SJSA1 (cell line): Measurements from ENCODE around the gene ITPKA. TPM values are rescaled to one million over a fixed set of nuclear protein-coding genes. Genes with fewer than 3 reads are reported as not detected.

Experiments used
- DNase-seq, 2 experiments: peaks; one replicate each; pipeline ENCODE4 v3.0.0-alpha.2; 2015 to 2020; ENCODE audit warnings: low spot score in 2 of 2, low read depth in 1 of 2
- H3K27ac ChIP-seq: fragments of 250-450 bp; sonication (Bioruptor Pico); 2 replicates; pipeline ENCODE4 v1.5.1; 2020; ENCODE audit warnings: mild to moderate bottlenecking, moderate library complexity
- H3K27me3 ChIP-seq: fragments of 250-450 bp; sonication (Bioruptor Pico); replicated peaks from 2 replicates; pipeline ENCODE4 v1.5.1; 2020; ENCODE audit warnings: mild to moderate bottlenecking, moderate library complexity
- H3K36me3 ChIP-seq: fragments of 250-450 bp; sonication (Bioruptor Pico); 2 replicates; pipeline ENCODE4 v1.5.1; 2020; ENCODE audit warnings: mild to moderate bottlenecking
- H3K4me1 ChIP-seq: fragments of 250-450 bp; sonication (Bioruptor Pico); replicated peaks from 2 replicates; pipeline ENCODE4 v1.6.1; 2021; ENCODE audit warnings: mild to moderate bottlenecking
- H3K4me3 ChIP-seq: fragments of 250-450 bp; sonication (Bioruptor Pico); 2 replicates; pipeline ENCODE4 v1.5.1; 2020; ENCODE audit warnings: mild to moderate bottlenecking
- H3K9me3 ChIP-seq: fragments of 250-450 bp; sonication (Bioruptor Pico); replicated peaks from 2 replicates; pipeline ENCODE4 v1.5.1; 2020; ENCODE audit warnings: mild to moderate bottlenecking
- total RNA-seq: library from RNA; depleted of rRNA; stranded (reverse); fragments of >200 nt; shearing (Covaris generic); gene quantifications from 2 replicates; pipeline ENCODE4 v1.2.3, GENCODE V29; 2014

Gene ITPKA
- total RNA-seq, 1 experiment from 2014 or later: 5.7 TPM

GRCh38 chr15:41507820-41508290 lies 14.2 kb downstream of the ITPKA start:
- Histone ChIP-seq H3K36me3 (no peaks in the 10 kb centered on the region), H3K4me3 (no peak overlapping the region), H3K27ac (no peak overlapping the region), H3K9me3 (no peaks in the 10 kb centered on the region), H3K4me1 (peaks cover 10% of the 10 kb centered on the region), H3K27me3 (peaks cover 10% of the 10 kb centered on the region)
- no peak for DNase-seq

- no peaks in the 10 kb centered on the region for H3K36me3 ChIP-seq
- no peak for DNase-seq
- peaks cover 20% of the 10 kb centered on the region for H3K27me3 ChIP-seq
- no peaks in the 10 kb centered on the region for H3K9me3 ChIP-seq
- peaks cover 21% of the 10 kb centered on the region for H3K4me1 ChIP-seq
- H3K4me3 ChIP-seq: no peak overlapping the region
- H3K27ac ChIP-seq: no peak overlapping the region
Observed at GRCh38 chr15:41510728-41511127, 17.1 kb downstream of the ITPKA start.

GRCh38 chr15:41511331-41511898 lies 17.7 kb downstream of the ITPKA start:
- Histone ChIP-seq H3K9me3 (no peaks in the 10 kb centered on the region), H3K4me3 (no peak overlapping the region), H3K36me3 (no peaks in the 10 kb centered on the region; the same call in 1 of the 2 replicates), H3K4me1 (peaks cover 21% of the 10 kb centered on the region), H3K27ac (no peak overlapping the region), H3K27me3 (peaks cover 20% of the 10 kb centered on the region)
- no peak for DNase-seq

GRCh38 chr15:41511899-41512369 lies 18.3 kb downstream of the ITPKA start:
- no peak for DNase-seq
- Histone ChIP-seq H3K9me3 (no peaks in the 10 kb centered on the region), H3K4me1 (peaks cover 21% of the 10 kb centered on the region), H3K27ac (no peak overlapping the region), H3K36me3 (peaks cover 3% of the 10 kb centered on the region; the same call in 1 of the 2 replicates), H3K27me3 (peaks cover 20% of the 10 kb centered on the region), H3K4me3 (no peak overlapping the region)

- Histone ChIP-seq H3K4me3 (peak overlapping the region; percentile 30), H3K27ac (no peak overlapping the region), H3K27me3 (peaks cover 20% of the 10 kb centered on the region), H3K9me3 (no peaks in the 10 kb centered on the region), H3K4me1 (peaks cover 21% of the 10 kb centered on the region), H3K36me3 (peaks cover 5% of the 10 kb centered on the region)
- no peak for DNase-seq
Observed at GRCh38 chr15:41512512-41512939, 18.9 kb downstream of the ITPKA start.

- Histone ChIP-seq H3K9me3 (no peaks in the 10 kb centered on the region), H3K27ac (no peak overlapping the region), H3K4me1 (peaks cover 21% of the 10 kb centered on the region), H3K4me3 (peak overlapping the region; percentile 30), H3K27me3 (peaks cover 20% of the 10 kb centered on the region), H3K36me3 (peaks cover 9% of the 10 kb centered on the region)
- peak in 1 of 2 experiments; percentile 9 for DNase-seq
Observed at GRCh38 chr15:41512940-41513505, 19.3 kb downstream of the ITPKA start.

DNA sequence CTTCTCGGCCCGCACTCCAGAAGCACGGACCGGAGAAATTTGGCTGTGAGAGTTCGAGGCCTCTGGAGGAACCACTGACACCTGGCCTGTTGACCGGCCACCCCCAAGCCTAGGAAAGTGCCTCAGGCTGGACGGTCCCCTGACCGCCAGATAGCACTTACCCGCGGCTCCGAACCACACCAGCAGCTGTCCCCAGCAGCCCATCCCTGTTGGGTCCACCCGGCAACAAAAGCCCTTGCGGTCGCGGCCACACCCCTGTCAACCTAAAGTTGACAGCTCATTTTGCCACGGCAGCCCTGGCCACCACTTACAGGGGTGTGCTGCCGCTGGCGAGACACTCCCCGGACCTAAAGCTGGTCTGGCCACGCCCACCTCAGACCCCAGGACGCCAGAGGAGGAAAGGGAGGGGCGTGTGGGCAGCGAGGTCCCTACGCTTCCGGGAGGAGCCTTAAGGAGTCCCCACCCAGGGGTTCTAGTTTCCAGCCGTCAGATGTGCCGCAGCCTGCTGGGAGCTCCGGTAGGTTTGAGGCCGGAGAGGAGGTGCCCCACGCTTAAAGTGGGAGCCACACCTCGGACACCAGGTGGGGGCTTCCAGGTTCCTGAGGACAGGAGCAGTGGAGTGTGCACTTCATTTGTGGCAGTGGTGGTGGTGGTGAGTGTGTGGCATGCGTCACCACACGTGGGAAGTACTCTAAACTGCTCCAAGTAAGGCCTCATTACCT lies 20.0 kb downstream of the ITPKA start, which contains the start of gene LTK:
LTK (minus strand) TSS at position 322 of the 722 bp plus-strand sequence; CDS start at position 204, 118 bp downstream.
- peak in 1 of 2 experiments; percentile 21 for DNase-seq
- H3K27ac ChIP-seq: no peak within 1 kb of the TSS

GRCh38 chr15:41517895-41518449 lies 24.3 kb downstream of the ITPKA start:
- Histone ChIP-seq H3K36me3 (peaks cover 16% of the 10 kb centered on the region), H3K4me3 (no peak overlapping the region), H3K27me3 (peaks cover 8% of the 10 kb centered on the region), H3K4me1 (peaks cover 10% of the 10 kb centered on the region), H3K27ac (no peak overlapping the region), H3K9me3 (no peaks in the 10 kb centered on the region)
- DNase-seq: no peak

More for the DNA sequence above, 20.0 kb downstream of the ITPKA start, which contains the start of gene LTK:
- H3K4me1 ChIP-seq: peaks cover 21% of the 10 kb centered on the region
- H3K27me3 ChIP-seq: peaks cover 20% of the 10 kb centered on the region
- no peaks in the 10 kb centered on the region for H3K9me3 ChIP-seq
- peaks cover 9% of the 10 kb centered on the region for H3K36me3 ChIP-seq
- H3K4me3 ChIP-seq: peak within 1 kb of the TSS; percentile 30

DNA sequence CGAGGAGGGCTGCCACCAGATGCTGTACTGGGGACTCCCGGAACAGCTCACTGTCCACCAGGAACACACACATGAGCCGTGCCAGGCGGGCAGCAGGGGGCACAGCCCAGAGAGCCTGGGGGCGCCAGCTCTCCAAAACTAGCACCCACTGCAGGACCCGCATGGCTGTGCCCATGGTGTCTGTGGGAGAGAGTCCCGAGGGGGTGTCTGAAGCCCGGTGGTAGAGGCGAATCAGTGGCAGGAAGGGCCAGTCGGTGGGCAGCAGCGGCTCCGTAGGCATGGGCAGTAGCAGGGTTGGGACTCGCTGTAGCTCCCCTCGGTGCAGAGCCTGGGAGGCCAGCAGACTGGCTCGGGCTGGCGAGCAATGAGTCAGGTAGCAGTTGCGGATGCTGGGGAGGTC lies 27.0 kb downstream of the ITPKA start:
- no peak for DNase-seq
- Histone ChIP-seq H3K36me3 (peaks cover 31% of the 10 kb centered on the region), H3K4me1 (no peaks in the 10 kb centered on the region)

GRCh38 chr15:41521614-41522013 lies 27.9 kb downstream of the ITPKA start:
- no peaks in the 10 kb centered on the region for H3K4me1 ChIP-seq
- H3K27ac ChIP-seq: no peak overlapping the region
- H3K9me3 ChIP-seq: no peaks in the 10 kb centered on the region
- peaks cover 40% of the 10 kb centered on the region for H3K36me3 ChIP-seq
- DNase-seq: no peak
- H3K27me3 ChIP-seq: no peaks in the 10 kb centered on the region
- H3K4me3 ChIP-seq: no peak overlapping the region

More for the DNA sequence above, 27.0 kb downstream of the ITPKA start:
- Histone ChIP-seq H3K9me3 (no peaks in the 10 kb centered on the region), H3K4me3 (no peak overlapping the region), H3K27ac (no peak overlapping the region), H3K27me3 (no peaks in the 10 kb centered on the region)

- H3K36me3 ChIP-seq: peaks cover 45% of the 10 kb centered on the region
- DNase-seq: no peak
- H3K4me3 ChIP-seq: no peak overlapping the region
- no peak overlapping the region for H3K27ac ChIP-seq
- no peaks in the 10 kb centered on the region for H3K4me1 ChIP-seq
- H3K9me3 ChIP-seq: no peaks in the 10 kb centered on the region
- no peaks in the 10 kb centered on the region for H3K27me3 ChIP-seq
Observed at GRCh38 chr15:41523097-41523496, 29.4 kb downstream of the ITPKA start.

- no peaks in the 10 kb centered on the region for H3K4me1 ChIP-seq
- no peak overlapping the region for H3K4me3 ChIP-seq
- no peaks in the 10 kb centered on the region for H3K27me3 ChIP-seq
- no peaks in the 10 kb centered on the region for H3K9me3 ChIP-seq
- peaks cover 81% of the 10 kb centered on the region for H3K36me3 ChIP-seq
- H3K27ac ChIP-seq: no peak overlapping the region
- DNase-seq: no peak
Observed at GRCh38 chr15:41530363-41530956, 36.8 kb downstream of the ITPKA start.

DNA sequence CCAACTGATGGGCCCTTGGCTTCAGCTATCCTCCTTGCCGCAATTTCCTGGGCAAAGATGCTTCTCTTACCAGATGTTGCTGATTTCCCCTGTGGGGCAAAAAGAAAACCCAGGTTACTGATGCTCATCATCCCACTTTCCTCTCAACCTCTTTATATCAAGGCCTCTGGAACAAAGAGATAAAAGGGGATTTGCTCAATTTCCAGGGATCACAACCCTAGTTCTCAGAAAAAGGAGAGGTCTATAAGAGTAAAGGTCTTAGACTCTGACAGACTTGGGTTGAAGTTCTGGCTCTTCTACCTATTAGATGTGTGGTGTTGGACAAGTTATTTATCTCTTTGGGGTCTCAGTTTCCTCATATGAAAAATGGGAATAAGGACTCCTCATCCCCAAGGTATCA lies 41.9 kb downstream of the ITPKA start:
- Histone ChIP-seq H3K27me3 (no peaks in the 10 kb centered on the region), H3K4me1 (no peaks in the 10 kb centered on the region), H3K4me3 (no peak overlapping the region), H3K27ac (no peak overlapping the region), H3K9me3 (no peaks in the 10 kb centered on the region), H3K36me3 (peaks cover 57% of the 10 kb centered on the region)
- DNase-seq: no peak
